Measurements from ENCODE around the gene NOL4L. TPM values are rescaled to one million over a fixed set of nuclear protein-coding genes. Genes with fewer than 3 reads are reported as not detected.
"Not testable (repeated sequence)": the region's sequence is repeated elsewhere in the genome, so short reads cannot be mapped to it uniquely, and the experiment has no call there.

NOL4L gene
- total RNA-seq, 2 donors from 2014 or later: 60.9 to 62.9 TPM

GRCh38 chr20:32582659-32583580 lies 2.2 kb downstream of the NOL4L start:
- H3K4me3 Mint-ChIP-seq: peak overlapping the region; percentile 87
- peak overlapping the region; percentile 76 for H3K27ac Mint-ChIP-seq
- peaks cover 3% of the 10 kb centered on the region for H3K36me3 Mint-ChIP-seq (ENCODE audit: low read depth)
- no peaks in the 10 kb centered on the region for H3K9me3 ChIP-seq (ENCODE audit: control insufficient read depth, low read length, poor library complexity, severe bottlenecking)
- peaks cover 57% of the 10 kb centered on the region for H3K4me1 Mint-ChIP-seq
- H3K27me3 Mint-ChIP-seq: no peaks in the 10 kb centered on the region
- no peak for ATAC-seq
- DNase-seq: peak in 2 of 3 donors; percentile 12 to 33

- H3K36me3 Mint-ChIP-seq (ENCODE audit: low read depth): peaks cover 3% of the 10 kb centered on the region
- peak overlapping the region; percentile 87 for H3K4me3 Mint-ChIP-seq
These were observed 3.1 kb downstream of the NOL4L start for GRCh38 chr20:32581839-32582658.

GRCh38 chr20:32580970-32581838 lies 3.9 kb downstream of the NOL4L start:
- Mint-ChIP-seq H3K27me3 (no peaks in the 10 kb centered on the region), H3K27ac (peak overlapping the region; percentile 76), H3K36me3 (ENCODE audit: low read depth) (peaks cover 3% of the 10 kb centered on the region), H3K4me1 (peaks cover 52% of the 10 kb centered on the region), H3K4me3 (peak overlapping the region; percentile 87)
- DNase-seq: no peak
- no peaks in the 10 kb centered on the region for H3K9me3 ChIP-seq (ENCODE audit: control insufficient read depth, low read length, poor library complexity, severe bottlenecking)
- no peak for ATAC-seq

More at GRCh38 chr20:32581839-32582658, 3.1 kb downstream of the NOL4L start:
- H3K4me1 Mint-ChIP-seq: peaks cover 56% of the 10 kb centered on the region
- H3K27me3 Mint-ChIP-seq: no peaks in the 10 kb centered on the region
- no peak for DNase-seq
- H3K27ac Mint-ChIP-seq: peak overlapping the region; percentile 76
- H3K9me3 ChIP-seq (ENCODE audit: control insufficient read depth, low read length, poor library complexity, severe bottlenecking): no peaks in the 10 kb centered on the region
- no peak for ATAC-seq

- Mint-ChIP-seq H3K27ac (peak overlapping the region; percentile 85), H3K36me3 (ENCODE audit: low read depth) (no peaks in the 10 kb centered on the region), H3K4me1 (peaks cover 46% of the 10 kb centered on the region), H3K4me3 (no peak overlapping the region), H3K27me3 (no peaks in the 10 kb centered on the region)
- ATAC-seq (no peak), DNase-seq (no peak)
- H3K9me3 ChIP-seq (ENCODE audit: control insufficient read depth, low read length, poor library complexity, severe bottlenecking): no peaks in the 10 kb centered on the region
These were observed 4.7 kb downstream of the NOL4L start for GRCh38 chr20:32580219-32580969.

- peaks cover 49% of the 10 kb centered on the region for H3K4me1 Mint-ChIP-seq
- ATAC-seq: no peak
- H3K4me3 Mint-ChIP-seq: no peak overlapping the region
- no peaks in the 10 kb centered on the region for H3K27me3 Mint-ChIP-seq
- peak overlapping the region; percentile 85 for H3K27ac Mint-ChIP-seq
- no peaks in the 10 kb centered on the region for H3K9me3 ChIP-seq (ENCODE audit: control insufficient read depth, low read length, poor library complexity, severe bottlenecking)
- DNase-seq: no peak
- H3K36me3 Mint-ChIP-seq (ENCODE audit: low read depth): no peaks in the 10 kb centered on the region
These were observed 6.2 kb downstream of the NOL4L start for GRCh38 chr20:32578840-32579390.

GRCh38 chr20:32578062-32578461 lies 7.1 kb downstream of the NOL4L start:
- H3K36me3 Mint-ChIP-seq (ENCODE audit: low read depth); H3K4me3 Mint-ChIP-seq: not testable (repeated sequence)
- H3K4me1 Mint-ChIP-seq: peaks cover 54% of the 10 kb centered on the region

GRCh38 chr20:32577657-32578056 lies 7.5 kb downstream of the NOL4L start:
- Mint-ChIP-seq H3K27me3 (no peaks in the 10 kb centered on the region), H3K4me1 (peaks cover 57% of the 10 kb centered on the region), H3K27ac (peak overlapping the region; percentile 68), H3K36me3 (ENCODE audit: low read depth) (no peaks in the 10 kb centered on the region), H3K4me3 (no peak overlapping the region)
- no peak for ATAC-seq
- no peak for DNase-seq
- H3K9me3 ChIP-seq (ENCODE audit: control insufficient read depth, low read length, poor library complexity, severe bottlenecking): no peaks in the 10 kb centered on the region

More at GRCh38 chr20:32578062-32578461, 7.1 kb downstream of the NOL4L start:
- not testable (repeated sequence) for ATAC-seq; H3K9me3 ChIP-seq (ENCODE audit: control insufficient read depth, low read length, poor library complexity, severe bottlenecking); DNase-seq; H3K27me3 Mint-ChIP-seq; H3K27ac Mint-ChIP-seq

- Mint-ChIP-seq H3K27ac (peak overlapping the region; percentile 68), H3K4me3 (no peak overlapping the region), H3K27me3 (no peaks in the 10 kb centered on the region), H3K4me1 (peaks cover 55% of the 10 kb centered on the region), H3K36me3 (ENCODE audit: low read depth) (no peaks in the 10 kb centered on the region)
- ATAC-seq: no peak
- no peaks in the 10 kb centered on the region for H3K9me3 ChIP-seq (ENCODE audit: control insufficient read depth, low read length, poor library complexity, severe bottlenecking)
- no peak for DNase-seq
These were observed 8.1 kb downstream of the NOL4L start for GRCh38 chr20:32577023-32577422.

- DNase-seq: no peak
- H3K4me3 Mint-ChIP-seq: no peak overlapping the region
- H3K4me1 Mint-ChIP-seq: peaks cover 55% of the 10 kb centered on the region
- H3K36me3 Mint-ChIP-seq (ENCODE audit: low read depth): no peaks in the 10 kb centered on the region
- no peaks in the 10 kb centered on the region for H3K27me3 Mint-ChIP-seq
- H3K9me3 ChIP-seq (ENCODE audit: control insufficient read depth, low read length, poor library complexity, severe bottlenecking): no peaks in the 10 kb centered on the region
- no peak for ATAC-seq
- peak overlapping the region; percentile 68 for H3K27ac Mint-ChIP-seq
These were observed 8.6 kb downstream of the NOL4L start for GRCh38 chr20:32576560-32576959.

- Mint-ChIP-seq H3K36me3 (ENCODE audit: low read depth) (no peaks in the 10 kb centered on the region), H3K4me3 (no peak overlapping the region), H3K4me1 (peaks cover 54% of the 10 kb centered on the region), H3K27ac (no peak overlapping the region), H3K27me3 (no peaks in the 10 kb centered on the region)
- ATAC-seq (no peak), DNase-seq (no peak)
- no peaks in the 10 kb centered on the region for H3K9me3 ChIP-seq (ENCODE audit: control insufficient read depth, low read length, poor library complexity, severe bottlenecking)
These were observed 9.3 kb downstream of the NOL4L start for GRCh38 chr20:32575805-32576204.

GRCh38 chr20:32575227-32575581 lies 9.9 kb downstream of the NOL4L start:
- Mint-ChIP-seq H3K27me3 (no peaks in the 10 kb centered on the region), H3K4me1 (peaks cover 55% of the 10 kb centered on the region)
- no peak for ATAC-seq

More at GRCh38 chr20:32575227-32575581, 9.9 kb downstream of the NOL4L start:
- no peak for DNase-seq
- no peaks in the 10 kb centered on the region for H3K9me3 ChIP-seq (ENCODE audit: control insufficient read depth, low read length, poor library complexity, severe bottlenecking)
- Mint-ChIP-seq H3K36me3 (ENCODE audit: low read depth) (no peaks in the 10 kb centered on the region), H3K4me3 (no peak overlapping the region), H3K27ac (no peak overlapping the region)

Data from T-helper 17 cell (primary cell).